Activated CD4-positive, alpha-beta memory T cell treated with anti-CD3 and anti-CD28 coated beads for 36 hours (primary cell): ENCODE data around the gene OR1D2. TPM values are rescaled to one million over a fixed set of nuclear protein-coding genes. Genes with fewer than 3 reads are reported as not detected.
"Not testable (repeated sequence)": the region's sequence is repeated elsewhere in the genome, so short reads cannot be mapped to it uniquely, and the experiment has no call there.

Source experiments
- CTCF ChIA-PET: fragments of 350-600 bp; sonication (Branson Sonifier 250); formaldehyde crosslinking; loops from one replicate; lab custom pipeline; 2021; ENCODE audit warnings: antibody characterized with exemption, inconsistent platforms; lab: Charles Lee
- POLR2A ChIA-PET: fragments of 350-600 bp; sonication (Branson Sonifier 250); formaldehyde crosslinking; loops from one replicate; lab custom pipeline; 2021; ENCODE audit warnings: antibody characterized with exemption; lab: Charles Lee
- DNase-seq: peaks from one replicate; pipeline ENCODE4 v3.0.0-alpha.2; 2020
- H3K27ac Mint-ChIP-seq: one replicate; pipeline ENCODE4 v1.8.0; 2021; ENCODE audit warnings: mixed read lengths
- H3K27me3 Mint-ChIP-seq: one replicate; pipeline ENCODE4 v1.8.0; 2021; ENCODE audit warnings: mixed read lengths
- H3K36me3 Mint-ChIP-seq: one replicate; pipeline ENCODE4 v1.8.0; 2021; ENCODE audit warnings: mixed read lengths
- H3K4me1 Mint-ChIP-seq: one replicate; pipeline ENCODE4 v1.8.0; 2021; ENCODE audit warnings: low read depth, mixed read lengths
- H3K4me3 Mint-ChIP-seq: one replicate; pipeline ENCODE4 v1.8.0; 2021; ENCODE audit warnings: mild to moderate bottlenecking, mixed read lengths
- H3K9me3 Mint-ChIP-seq: one replicate; pipeline ENCODE4 v1.8.0; 2021; ENCODE audit warnings: mixed read lengths
- intact Hi-C: fragments of 100-400 bp; cut with micrococcal nuclease; formaldehyde crosslinking; loops from one replicate; pipeline ENCODE4 v1.15.1; 2023
- total RNA-seq, 2 experiments: library from RNA; stranded (reverse); gene quantifications; one replicate each; pipeline ENCODE4 v1.2.3, GENCODE V29; 2021

The OR1D2 gene, protein sequence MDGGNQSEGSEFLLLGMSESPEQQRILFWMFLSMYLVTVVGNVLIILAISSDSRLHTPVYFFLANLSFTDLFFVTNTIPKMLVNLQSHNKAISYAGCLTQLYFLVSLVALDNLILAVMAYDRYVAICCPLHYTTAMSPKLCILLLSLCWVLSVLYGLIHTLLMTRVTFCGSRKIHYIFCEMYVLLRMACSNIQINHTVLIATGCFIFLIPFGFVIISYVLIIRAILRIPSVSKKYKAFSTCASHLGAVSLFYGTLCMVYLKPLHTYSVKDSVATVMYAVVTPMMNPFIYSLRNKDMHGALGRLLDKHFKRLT
- total RNA-seq: not detected

- intact Hi-C loops: no loop called here
- no peak within 1 kb of the TSS for H3K4me3 Mint-ChIP-seq
- POLR2A ChIA-PET: no interaction called here
- DNase-seq: no peak
- no peaks in the 10 kb centered on the region for H3K4me1 Mint-ChIP-seq
- H3K9me3 Mint-ChIP-seq: peaks cover 15% of the 10 kb centered on the region
- peaks cover 5% of the 10 kb centered on the region for H3K36me3 Mint-ChIP-seq
- H3K27ac Mint-ChIP-seq: no peak within 1 kb of the TSS
- CTCF ChIA-PET: no interaction called here
- H3K27me3 Mint-ChIP-seq: peaks cover 21% of the 10 kb centered on the region
Measured at GRCh38 chr17:3104322-3104721, at the start of gene OR1D2. Gene OR1D2 (minus strand): TSS chr17:3104422. CDS start chr17:3092996, 11,426 bp downstream.

DNA sequence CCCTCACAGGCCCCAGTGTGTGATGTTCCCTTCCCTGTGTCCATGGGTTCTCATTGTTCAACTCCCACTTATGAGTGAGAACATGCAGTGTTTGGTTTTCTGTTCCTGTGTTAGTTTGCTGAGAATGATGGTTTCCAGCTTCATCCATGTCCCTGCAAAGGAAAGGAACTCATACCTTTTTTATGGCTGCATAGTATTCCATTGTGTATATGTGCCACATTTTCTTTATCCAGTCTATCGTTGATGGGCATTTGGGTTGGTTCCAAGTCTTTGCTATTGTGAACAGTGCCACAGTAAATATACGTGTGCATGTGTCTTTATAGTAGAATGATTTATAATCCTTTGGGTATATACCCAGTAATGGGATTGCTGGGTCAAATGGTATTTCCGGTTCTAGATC lies 33.3 kb upstream of the OR1D2 start:
- H3K36me3 Mint-ChIP-seq, H3K4me1 Mint-ChIP-seq, H3K9me3 Mint-ChIP-seq, CTCF ChIA-PET, intact Hi-C loops, H3K4me3 Mint-ChIP-seq, H3K27ac Mint-ChIP-seq, POLR2A ChIA-PET, DNase-seq: not testable (repeated sequence)
- H3K27me3 Mint-ChIP-seq: peaks cover 11% of the 10 kb centered on the region

DNA sequence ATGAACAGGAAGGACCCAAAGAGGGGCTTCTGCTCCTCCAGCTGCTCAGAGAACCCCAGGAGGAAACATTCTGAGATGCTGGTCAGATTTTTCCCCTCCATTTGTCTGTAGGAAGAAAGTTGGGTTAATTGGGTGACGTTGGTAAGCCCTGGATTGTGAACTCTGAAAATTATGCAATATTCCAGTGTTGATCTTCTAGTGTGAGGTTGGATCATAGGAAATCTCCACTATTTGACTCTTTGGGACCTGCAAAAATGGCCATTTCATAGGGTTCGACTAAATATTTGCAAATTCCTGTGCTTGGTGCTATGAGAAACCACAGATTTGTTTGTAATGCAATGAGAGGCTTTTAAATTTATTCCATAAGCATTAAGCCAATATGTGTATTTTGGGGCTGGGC lies 23.2 kb upstream of the OR1D2 start, which contains the start of gene OR1G1:
Gene OR1G1, minus strand, starts transcription at position 101 of the 400 bp plus-strand sequence. Its CDS starts 0 bp downstream, at position 101.
- CTCF ChIA-PET: no interaction called here
- peaks cover 30% of the 10 kb centered on the region for H3K27me3 Mint-ChIP-seq
- H3K9me3 Mint-ChIP-seq: no peaks in the 10 kb centered on the region
- POLR2A ChIA-PET: no interaction called here
- no peak for DNase-seq
- no peaks in the 10 kb centered on the region for H3K4me1 Mint-ChIP-seq
- intact Hi-C loops: no loop called here
- H3K27ac Mint-ChIP-seq: no peak within 1 kb of the TSS
- no peak within 1 kb of the TSS for H3K4me3 Mint-ChIP-seq
- H3K36me3 Mint-ChIP-seq: no peaks in the 10 kb centered on the region

DNA sequence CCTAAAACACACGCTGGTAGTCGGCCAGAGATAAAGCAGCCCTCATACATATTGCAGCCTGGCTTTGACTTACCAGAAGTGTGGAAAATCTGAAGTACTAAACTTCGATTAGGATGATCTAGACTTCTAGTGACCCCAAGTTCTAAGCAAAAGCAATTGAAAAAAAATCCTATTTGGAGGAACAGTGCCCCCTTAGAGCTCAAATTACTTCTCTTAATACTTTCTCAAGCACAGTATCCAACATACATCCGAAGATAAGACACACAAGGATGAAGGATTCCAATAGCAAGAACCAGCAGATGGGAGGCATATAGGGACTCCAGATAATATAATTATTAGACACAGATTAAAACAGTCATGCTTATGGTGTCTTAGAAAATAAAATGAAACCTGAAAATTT lies 30.4 kb downstream of the OR1D2 start:
- H3K4me1 Mint-ChIP-seq, H3K9me3 Mint-ChIP-seq, CTCF ChIA-PET, DNase-seq, H3K4me3 Mint-ChIP-seq, H3K27ac Mint-ChIP-seq, POLR2A ChIA-PET, H3K27me3 Mint-ChIP-seq, intact Hi-C loops, H3K36me3 Mint-ChIP-seq: not testable (repeated sequence)

DNA sequence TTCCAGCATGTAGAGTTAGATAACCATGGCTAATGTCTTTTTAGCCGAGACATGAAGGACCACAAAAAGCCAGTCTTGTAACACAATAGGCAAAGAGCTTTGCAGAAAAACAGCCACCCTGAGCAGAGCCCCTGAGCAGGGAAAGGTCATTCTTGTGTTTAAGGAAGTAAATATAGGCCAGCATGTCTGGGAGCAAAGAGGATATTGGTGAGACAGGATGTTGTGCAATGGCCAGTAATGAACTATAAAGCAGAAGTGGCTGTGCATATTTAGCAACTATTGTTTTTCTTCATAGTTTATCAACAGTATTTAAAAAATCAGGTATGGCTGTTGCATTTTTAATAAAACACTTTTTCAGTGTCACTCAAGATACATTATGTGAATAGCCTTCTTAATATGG lies 39.0 kb downstream of the OR1D2 start:
- H3K4me3 Mint-ChIP-seq, H3K27me3 Mint-ChIP-seq, H3K4me1 Mint-ChIP-seq, H3K36me3 Mint-ChIP-seq, POLR2A ChIA-PET, H3K9me3 Mint-ChIP-seq, intact Hi-C loops, CTCF ChIA-PET, DNase-seq, H3K27ac Mint-ChIP-seq: not testable (repeated sequence)

DNA sequence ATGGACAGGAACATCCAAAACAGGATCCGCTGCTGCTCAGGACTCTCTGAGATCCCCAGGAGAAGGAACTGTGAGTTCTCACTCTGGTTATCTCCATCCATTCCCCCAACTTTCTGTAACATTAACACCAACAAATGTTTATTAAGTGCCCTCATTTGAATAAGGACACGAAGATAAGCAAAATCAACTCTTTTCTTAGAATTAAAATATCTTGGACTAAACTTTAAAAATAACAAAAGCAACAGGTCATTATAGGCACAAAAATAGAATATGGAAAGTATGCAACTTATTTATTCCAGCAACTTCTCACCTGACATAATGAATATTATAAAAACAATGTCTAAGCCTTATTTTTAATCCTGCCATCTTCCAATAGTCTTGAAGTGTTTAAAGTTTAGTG lies 40.7 kb downstream of the OR1D2 start, which contains the start of gene OR1D5:
Gene OR1D5, minus strand, starts transcription at position 101 of the 400 bp plus-strand sequence. Its CDS starts 0 bp downstream, at position 101.
- CTCF ChIA-PET, DNase-seq, intact Hi-C loops, H3K4me3 Mint-ChIP-seq, H3K4me1 Mint-ChIP-seq, POLR2A ChIA-PET, H3K27ac Mint-ChIP-seq, H3K36me3 Mint-ChIP-seq, H3K9me3 Mint-ChIP-seq, H3K27me3 Mint-ChIP-seq: not testable (repeated sequence)

DNA sequence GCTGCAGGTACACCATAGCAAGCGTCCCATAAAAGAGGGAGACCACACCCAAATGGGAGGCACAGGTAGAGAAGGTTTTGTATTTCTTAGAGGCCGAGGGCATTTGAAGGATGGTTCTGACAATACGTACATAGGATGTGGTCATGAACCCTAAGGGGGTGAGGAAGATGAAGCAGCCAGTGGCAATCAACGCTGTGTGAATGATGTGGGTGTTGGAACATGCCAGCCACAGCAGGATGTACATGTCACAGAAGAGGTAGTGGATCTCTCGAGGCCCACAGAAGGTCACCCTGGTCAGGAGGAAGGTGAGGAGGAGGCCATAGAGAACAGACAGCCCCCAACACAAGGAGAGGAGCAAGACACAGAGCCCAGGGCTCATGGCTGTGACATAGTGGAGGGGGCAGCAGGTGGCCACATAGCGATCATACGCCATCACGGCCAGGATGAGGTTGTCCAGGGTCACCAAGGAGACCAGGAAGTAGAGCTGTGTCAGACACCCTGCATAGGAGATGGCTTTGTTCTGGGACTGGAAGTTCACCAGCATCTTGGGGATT lies 41.3 kb downstream of the OR1D2 start:
- intact Hi-C loops, H3K9me3 Mint-ChIP-seq, H3K27me3 Mint-ChIP-seq, CTCF ChIA-PET, H3K27ac Mint-ChIP-seq, H3K36me3 Mint-ChIP-seq, DNase-seq, H3K4me1 Mint-ChIP-seq, POLR2A ChIA-PET, H3K4me3 Mint-ChIP-seq: not testable (repeated sequence)

DNA sequence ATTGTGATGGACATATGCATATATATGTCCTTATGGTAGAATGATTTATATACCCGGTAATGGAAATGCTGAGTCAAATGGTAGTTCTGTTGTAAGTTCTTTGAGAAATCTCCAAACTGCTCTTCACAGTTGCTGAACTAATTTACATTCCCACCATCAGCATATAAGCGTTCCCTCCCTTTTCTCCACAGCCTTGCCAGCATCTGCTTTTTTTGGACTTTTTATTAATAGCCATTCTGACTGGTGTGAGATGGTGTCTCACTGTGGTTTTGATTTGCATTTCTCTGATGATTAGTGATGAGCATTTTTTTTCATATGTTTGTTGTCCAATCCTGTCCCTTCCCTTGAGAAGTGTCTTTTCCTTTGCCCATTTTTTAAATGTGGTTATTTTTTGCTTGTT lies 49.4 kb downstream of the OR1D2 start:
- H3K27me3 Mint-ChIP-seq, intact Hi-C loops, H3K4me3 Mint-ChIP-seq, H3K9me3 Mint-ChIP-seq, H3K4me1 Mint-ChIP-seq, H3K36me3 Mint-ChIP-seq, CTCF ChIA-PET, POLR2A ChIA-PET, H3K27ac Mint-ChIP-seq, DNase-seq: not testable (repeated sequence)

- Mint-ChIP-seq H3K4me3 (peak overlapping the region; percentile 93), H3K4me1 (peaks cover 12% of the 10 kb centered on the region), H3K27ac (no peak overlapping the region), H3K36me3 (no peaks in the 10 kb centered on the region), H3K27me3 (no peaks in the 10 kb centered on the region), H3K9me3 (no peaks in the 10 kb centered on the region)
- ChIA-PET CTCF (interaction anchor here (1.2 to 2.1 kb wide), 6 partner anchors 10 to 599 kb away, joined by 3 to 19 read pairs (median 4); no protein-coding TSS in a partner anchor), POLR2A (no interaction called here)
- intact Hi-C loops: no loop called here
- DNase-seq: no peak
Measured at GRCh38 chr17:3049705-3050295, 54.4 kb downstream of the OR1D2 start.

DNA sequence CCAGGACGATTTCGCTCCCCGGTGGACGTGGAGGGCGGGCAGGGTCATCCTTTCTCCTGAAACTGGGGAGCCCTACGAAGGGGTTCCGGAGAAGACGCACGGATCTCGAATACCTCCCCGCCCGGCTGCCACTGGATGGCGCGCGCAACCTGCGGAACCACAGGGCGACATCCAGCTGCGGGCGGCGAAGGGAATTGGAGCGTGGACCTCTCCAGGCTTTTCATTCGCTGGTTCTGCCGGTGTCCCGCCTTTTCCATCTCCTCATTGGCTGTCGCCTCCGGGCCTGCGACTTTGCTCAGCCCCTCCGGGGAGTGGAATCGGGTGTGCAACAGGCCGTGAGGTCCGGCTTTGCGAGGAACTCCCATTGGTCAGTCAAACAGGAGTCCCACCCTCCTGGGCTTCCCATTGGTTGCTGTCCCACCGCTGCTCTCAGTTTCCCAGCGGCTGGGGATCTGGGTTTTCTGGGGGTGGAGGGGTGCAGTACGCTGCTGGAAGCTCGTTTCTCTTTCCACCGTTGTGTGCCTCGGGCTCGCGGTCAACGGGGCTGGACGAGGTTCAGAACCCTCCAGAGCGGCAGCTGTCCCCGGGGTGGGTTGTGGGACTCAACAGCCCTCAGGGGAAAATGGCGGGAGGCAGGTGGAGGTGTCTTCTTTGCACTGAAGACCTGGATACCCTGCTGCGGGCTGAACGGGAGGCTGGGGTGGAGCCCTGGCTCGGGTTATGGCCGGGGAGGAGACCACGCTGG lies 55.3 kb downstream of the OR1D2 start:
- intact Hi-C loops: no loop called here
- Mint-ChIP-seq H3K27me3 (no peaks in the 10 kb centered on the region), H3K27ac (peak overlapping the region; percentile 83), H3K9me3 (peaks cover 7% of the 10 kb centered on the region), H3K4me3 (peak overlapping the region; percentile 93), H3K36me3 (no peaks in the 10 kb centered on the region), H3K4me1 (peaks cover 12% of the 10 kb centered on the region)
- peak; percentile 97 for DNase-seq
- ChIA-PET POLR2A (no interaction called here), CTCF (interaction anchor here (0.5 to 2.1 kb wide), 14 partner anchors 9 to 600 kb away, joined by 3 to 19 read pairs (median 4); partner anchors contain the start of genes CTNS, PAFAH1B1 and SHPK)

DNA sequence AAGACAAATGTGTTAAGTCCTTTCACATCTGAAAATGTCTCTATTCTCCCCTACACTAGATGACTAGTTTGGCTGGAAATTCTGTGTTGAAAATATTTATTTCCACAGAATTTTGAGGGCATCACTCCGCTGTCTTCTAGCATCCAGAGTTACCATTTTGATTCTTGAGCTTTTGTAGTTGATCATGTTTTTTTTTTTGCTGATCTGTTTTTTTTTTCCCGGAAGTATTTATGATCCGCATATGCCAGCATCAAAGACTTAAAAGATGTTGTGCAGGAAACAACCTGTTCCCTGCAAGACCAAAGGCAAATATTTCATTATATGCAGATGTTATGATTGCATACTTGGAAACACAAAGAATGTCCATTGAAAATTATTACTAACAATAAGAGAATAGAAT lies 57.5 kb downstream of the OR1D2 start:
- Mint-ChIP-seq H3K9me3 (peaks cover 17% of the 10 kb centered on the region), H3K36me3 (peaks cover 3% of the 10 kb centered on the region), H3K4me3 (no peak overlapping the region), H3K4me1 (peaks cover 12% of the 10 kb centered on the region), H3K27ac (no peak overlapping the region), H3K27me3 (no peaks in the 10 kb centered on the region)
- ChIA-PET POLR2A (no interaction called here), CTCF (interaction anchor here (0.6 to 0.7 kb wide), 2 partner anchors 115 to 674 kb away, joined by 3 read pairs; no protein-coding TSS in a partner anchor)
- no peak for DNase-seq
- intact Hi-C loops: no loop called here
